GM13976 (cell line): Measurements from ENCODE around the gene KCNG2.
A peak's percentile ranks its signal among the peaks of the same experiment; 100 is the strongest.
"Not testable (repeated sequence)": the region's sequence is repeated elsewhere in the genome, so short reads cannot be mapped to it uniquely, and the experiment has no call there.

Source experiments
- DNase-seq: peaks from one replicate; pipeline ENCODE4 v3.0.0; 2012; ENCODE audit warnings: low spot score
- in situ Hi-C: fragments of 300-500 bp; cut with MboI; formaldehyde crosslinking; loops from one replicate; pipeline ENCODE4 v1.12.0; 2022; ENCODE audit warnings: low sequenced_read_pairs, mixed read lengths, inconsistent platforms; ENCODE audit not compliant: unreplicated experiment
- TF ChIP-seq, protein P1 (sequence below): IDR thresholded peaks from 2 replicates; pipeline ENCODE4 v1.5.1; 2012; ENCODE audit warnings: borderline replicate concordance, mild to moderate bottlenecking; ENCODE audit not compliant: insufficient read depth; ENCODE audit errors: extremely low read depth, missing control alignments, control extremely low read depth

Gene KCNG2, protein sequence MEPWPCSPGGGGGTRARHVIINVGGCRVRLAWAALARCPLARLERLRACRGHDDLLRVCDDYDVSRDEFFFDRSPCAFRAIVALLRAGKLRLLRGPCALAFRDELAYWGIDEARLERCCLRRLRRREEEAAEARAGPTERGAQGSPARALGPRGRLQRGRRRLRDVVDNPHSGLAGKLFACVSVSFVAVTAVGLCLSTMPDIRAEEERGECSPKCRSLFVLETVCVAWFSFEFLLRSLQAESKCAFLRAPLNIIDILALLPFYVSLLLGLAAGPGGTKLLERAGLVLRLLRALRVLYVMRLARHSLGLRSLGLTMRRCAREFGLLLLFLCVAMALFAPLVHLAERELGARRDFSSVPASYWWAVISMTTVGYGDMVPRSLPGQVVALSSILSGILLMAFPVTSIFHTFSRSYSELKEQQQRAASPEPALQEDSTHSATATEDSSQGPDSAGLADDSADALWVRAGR

GRCh38 chr18:79797518-79798345 is at the start of gene KCNG2:
KCNG2 (plus strand) TSS chr18:79797938; CDS start chr18:79863668, 65,730 bp downstream.
- TF ChIP-seq, protein P1, sequence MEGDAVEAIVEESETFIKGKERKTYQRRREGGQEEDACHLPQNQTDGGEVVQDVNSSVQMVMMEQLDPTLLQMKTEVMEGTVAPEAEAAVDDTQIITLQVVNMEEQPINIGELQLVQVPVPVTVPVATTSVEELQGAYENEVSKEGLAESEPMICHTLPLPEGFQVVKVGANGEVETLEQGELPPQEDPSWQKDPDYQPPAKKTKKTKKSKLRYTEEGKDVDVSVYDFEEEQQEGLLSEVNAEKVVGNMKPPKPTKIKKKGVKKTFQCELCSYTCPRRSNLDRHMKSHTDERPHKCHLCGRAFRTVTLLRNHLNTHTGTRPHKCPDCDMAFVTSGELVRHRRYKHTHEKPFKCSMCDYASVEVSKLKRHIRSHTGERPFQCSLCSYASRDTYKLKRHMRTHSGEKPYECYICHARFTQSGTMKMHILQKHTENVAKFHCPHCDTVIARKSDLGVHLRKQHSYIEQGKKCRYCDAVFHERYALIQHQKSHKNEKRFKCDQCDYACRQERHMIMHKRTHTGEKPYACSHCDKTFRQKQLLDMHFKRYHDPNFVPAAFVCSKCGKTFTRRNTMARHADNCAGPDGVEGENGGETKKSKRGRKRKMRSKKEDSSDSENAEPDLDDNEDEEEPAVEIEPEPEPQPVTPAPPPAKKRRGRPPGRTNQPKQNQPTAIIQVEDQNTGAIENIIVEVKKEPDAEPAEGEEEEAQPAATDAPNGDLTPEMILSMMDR = peak; percentile 41
- DNase-seq = peak; percentile 87
- in situ Hi-C loops = no loop called here

- DNase-seq = no peak
- TF ChIP-seq, protein P1 = no peak
- in situ Hi-C loops = no loop called here
Observed at GRCh38 chr18:79748321-79749180, 49.2 kb upstream of the KCNG2 start.

- in situ Hi-C loops = no loop called here
- no peak for DNase-seq
- TF ChIP-seq, protein P1 = no peak
Observed at GRCh38 chr18:79749251-79750191, 48.2 kb upstream of the KCNG2 start.

DNA sequence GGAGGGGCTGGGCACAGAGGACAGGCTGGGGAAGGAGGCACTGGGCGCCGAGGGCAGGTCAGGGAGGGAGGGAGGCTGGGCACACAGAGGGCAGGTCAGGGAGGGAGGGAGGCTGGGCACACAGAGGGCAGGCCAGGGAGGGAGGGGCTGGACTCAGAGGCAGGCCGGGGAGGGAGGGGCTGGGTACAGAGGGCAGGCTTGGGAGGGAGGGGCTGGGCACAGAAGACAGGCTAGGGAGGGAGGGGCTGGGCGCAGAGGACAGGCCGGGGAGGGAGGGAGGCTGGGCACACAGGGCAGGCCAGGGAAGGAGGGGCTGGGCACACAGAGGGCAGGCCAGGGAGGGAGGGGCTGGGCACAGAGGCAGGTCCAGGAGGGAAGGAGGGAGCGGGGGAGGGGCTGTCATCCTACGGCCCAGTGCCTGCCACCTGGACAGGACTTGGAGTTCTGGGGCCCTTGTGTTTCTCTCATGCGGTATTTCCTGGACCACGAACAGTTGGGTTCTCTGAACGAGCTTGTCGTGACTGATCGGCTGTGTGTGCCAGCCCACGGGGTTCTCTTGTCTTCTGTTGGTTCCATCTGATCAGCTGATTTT is 46.7 kb upstream of the KCNG2 start:
- TF ChIP-seq, protein P1 = no peak
- in situ Hi-C loops = no loop called here
- DNase-seq = no peak

GRCh38 chr18:79751918-79752578 is 45.7 kb upstream of the KCNG2 start:
- in situ Hi-C loops, DNase-seq: not testable (repeated sequence)

- DNase-seq, in situ Hi-C loops: not testable (repeated sequence)
Observed at GRCh38 chr18:79752946-79753345, 44.8 kb upstream of the KCNG2 start.
